ENCODE results near the gene PROK2.

PROK2 gene, protein sequence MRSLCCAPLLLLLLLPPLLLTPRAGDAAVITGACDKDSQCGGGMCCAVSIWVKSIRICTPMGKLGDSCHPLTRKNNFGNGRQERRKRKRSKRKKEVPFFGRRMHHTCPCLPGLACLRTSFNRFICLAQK

DNA sequence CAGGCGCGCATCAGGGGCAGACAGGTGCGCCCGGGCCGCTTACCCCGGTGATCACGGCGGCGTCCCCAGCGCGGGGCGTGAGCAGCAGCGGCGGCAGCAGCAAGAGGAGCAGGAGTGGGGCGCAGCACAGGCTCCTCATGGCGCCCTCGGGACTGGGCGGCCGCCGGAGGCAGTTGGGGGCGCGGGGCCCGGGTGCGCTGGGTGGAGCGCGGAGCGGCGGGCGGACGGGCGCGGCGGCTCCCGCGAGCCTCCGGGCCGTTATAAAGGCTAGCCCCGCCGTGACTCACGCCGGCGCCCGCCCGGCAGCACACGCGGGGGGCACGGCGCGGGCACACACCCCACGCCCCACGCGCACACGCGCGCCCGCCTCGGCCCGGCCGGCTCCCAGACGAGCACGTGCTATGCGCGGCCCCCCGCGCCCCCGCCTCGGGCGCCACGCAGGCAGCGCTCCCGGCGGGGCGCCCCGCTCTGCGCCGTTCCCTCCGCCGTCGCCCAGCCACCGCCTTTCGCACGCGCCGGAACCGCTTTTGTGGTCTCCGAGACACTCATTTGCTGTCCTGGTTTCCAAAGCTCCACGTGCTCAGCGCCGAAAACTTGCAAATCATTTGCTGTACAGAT, at the start of gene PROK2:
Gene PROK2 (minus strand): TSS at position 235 of the 618 bp plus-strand sequence. CDS start 96 bp downstream, at position 139.
- no peak for DNase-seq (ENCODE audit: low read depth)

DNA sequence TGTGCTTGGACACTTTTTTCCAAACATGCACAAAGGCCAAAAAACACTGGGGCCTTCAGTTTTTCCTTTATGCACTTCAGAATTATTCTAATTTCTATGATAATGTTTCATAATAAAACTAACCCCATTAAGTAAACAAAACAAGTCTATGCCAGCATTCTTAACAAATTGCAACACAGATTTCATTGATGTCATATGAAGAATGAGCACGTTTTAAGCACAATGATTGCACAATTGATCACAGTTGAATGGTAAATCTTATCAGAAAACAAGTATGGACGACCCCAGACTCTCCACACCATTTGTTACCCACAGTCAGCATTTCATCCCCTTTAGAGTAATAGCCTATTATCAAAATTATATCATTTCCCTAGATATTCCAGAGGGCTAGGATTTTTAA, 46.7 kb upstream of the PROK2 start:
- DNase-seq (ENCODE audit: low read depth): no peak

DNA sequence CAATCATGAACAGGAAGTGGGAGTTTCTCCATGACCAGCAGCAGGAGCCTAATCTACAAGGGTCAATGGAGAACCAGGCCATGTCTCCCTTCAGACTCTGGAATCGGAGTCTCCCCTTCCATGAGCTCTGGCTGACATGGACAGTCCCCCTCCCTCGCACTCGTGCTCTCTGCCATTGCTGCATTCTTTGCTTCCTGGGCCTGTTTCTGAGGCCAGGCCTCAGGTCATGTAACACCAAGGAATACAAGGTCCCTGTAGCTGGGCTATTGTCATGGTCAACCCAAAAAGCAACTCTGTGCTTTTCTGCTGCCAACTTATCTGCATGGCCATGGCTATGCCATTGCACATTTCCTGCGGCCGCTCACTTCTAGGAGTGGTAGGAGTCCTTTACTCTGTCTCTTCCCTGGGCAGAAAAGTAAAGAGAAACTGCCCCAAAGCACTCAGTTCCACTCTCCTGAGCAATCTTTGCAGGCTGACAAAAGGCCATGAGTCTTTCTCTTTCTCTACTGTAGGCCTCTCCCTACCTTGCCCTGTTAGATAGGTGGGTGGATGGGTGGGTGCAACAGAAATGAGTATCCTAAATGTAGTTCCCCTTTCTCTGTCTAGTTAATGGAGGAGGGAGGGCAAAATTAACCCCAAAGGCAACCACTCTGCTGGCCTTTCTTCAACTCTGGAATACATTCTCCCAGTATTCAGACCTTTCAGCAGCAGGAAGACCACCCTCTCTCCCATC, 40.8 kb upstream of the PROK2 start:
- no peak for DNase-seq (ENCODE audit: low read depth)

DNA sequence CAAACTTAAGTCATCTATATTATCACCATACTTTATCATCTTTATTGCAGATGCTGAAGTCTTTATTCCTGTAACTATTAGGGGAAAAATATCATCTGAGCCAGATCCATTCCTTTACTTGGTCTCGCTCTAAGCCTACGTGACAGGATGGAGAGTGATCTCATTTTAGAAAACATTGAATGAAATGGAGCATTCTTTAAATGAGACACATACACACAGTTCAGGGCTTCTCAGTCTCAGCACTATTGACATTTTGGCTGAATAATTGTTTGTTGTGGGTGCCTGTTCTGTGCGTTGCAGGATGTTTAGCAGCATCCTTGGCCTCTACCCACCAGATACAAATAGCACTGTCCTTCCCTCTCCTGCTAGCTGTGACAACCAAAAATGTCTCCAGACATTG, 36.2 kb upstream of the PROK2 start:
- no peak for DNase-seq (ENCODE audit: low read depth)

DNA sequence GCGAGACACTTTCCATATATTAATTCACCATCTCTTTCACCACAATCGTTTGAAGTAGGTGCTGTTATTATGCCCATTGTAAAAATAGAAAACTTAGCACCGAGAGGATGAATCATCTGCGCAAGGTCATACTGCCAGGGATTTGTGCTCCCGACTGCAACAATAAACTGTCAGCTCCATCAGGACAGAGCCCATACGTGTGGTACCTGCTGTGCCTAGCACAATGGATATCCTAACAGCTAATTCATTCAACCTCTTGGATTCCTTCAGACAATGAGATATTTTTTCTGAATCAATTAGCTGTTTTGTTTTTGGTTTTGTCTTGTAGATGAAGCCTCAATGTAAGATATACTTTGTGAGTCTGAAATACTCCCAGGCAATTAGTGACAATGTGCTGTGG, 32.3 kb upstream of the PROK2 start:
- DNase-seq (ENCODE audit: low read depth): no peak

DNA sequence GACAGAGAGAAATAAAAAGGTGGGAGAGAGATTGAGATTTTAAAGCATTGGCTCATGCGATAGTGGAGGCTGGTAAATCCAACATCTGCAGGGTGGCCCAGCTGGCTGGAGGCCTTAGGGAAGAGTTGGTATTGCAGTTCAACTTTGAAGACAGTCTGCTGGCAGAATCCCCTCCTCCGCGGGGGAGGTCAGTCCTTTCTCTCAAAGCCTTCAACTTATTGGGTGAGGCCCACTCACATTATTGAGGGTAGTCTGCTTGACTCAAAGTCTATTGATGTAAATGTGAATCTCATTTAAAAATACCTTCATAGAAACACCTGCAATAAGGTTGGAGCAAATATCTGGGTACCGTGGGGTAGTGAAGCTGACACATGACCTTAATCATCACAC, 31.8 kb upstream of the PROK2 start:
- DNase-seq (ENCODE audit: low read depth): no peak

DNA sequence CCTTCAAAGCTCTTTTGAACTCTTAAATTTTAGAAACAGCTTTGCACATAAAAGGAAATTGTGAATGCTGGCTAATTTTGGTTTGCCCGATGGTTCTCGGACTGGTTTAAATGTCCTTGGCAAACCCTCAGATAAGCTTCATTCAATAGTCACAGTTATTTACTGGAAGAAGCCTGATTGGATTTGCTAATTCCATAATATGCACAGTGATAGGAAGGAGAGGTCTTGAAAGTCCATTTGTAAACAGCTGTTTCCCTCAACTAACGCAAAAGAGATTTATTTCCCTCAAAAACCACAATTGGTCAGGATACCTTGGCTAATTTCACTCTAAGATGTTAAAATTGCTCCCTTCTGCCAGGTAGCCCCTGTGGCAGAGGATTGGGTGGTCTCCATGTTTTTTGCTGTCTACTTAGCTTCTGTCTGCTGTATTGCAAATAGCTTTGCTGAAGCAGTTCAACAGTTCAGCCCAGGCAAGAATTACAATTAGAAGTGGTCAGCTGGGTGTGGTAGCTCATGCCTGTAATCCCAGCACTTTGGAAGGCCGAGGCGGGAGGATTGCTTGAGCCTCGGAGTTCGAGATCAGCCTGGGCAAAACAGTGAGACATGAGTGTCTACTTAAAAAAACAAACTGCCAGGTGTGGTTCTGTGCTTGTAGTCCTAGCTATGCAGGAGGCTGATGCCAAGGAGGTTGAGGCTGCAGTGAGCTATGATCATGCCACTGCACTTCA, 30.6 kb upstream of the PROK2 start:
- no peak for DNase-seq (ENCODE audit: low read depth)

DNA sequence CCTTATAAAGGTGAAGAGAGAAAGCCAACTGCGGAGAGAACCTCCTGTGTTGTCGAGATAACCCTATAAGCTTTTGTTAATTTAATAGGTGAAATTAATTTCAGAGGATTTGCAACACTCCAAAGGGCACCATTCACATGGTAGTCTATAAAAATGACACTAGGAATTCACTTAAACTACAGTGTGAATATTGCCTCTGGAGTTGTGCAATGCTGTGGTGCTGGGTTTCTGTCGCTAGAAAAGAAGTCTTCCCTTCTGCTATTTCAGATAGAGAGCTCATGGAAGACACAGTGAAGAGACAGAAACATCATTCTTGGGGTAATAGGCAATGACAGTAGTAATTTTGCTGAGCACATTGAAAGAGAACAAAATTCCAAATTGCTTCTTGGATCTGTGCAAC, 28.8 kb upstream of the PROK2 start:
- no peak for DNase-seq (ENCODE audit: low read depth)

DNA sequence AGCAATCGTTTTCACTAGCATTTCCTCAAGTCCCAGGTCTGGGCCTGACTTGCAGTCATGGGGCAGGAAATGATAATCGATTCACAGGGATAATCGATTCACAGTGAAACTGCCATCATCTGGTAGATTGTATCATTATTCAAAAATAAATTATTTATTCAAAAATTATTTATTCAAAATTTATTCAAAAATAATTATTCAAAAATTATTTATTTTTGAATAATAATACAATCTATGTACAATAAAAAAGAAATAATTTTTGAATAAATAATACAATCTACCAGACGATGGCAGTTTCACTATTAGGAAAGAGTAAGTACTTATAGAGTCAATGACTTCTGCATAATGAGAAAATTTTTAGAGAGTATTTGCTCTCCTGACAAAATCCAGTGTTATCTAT, 28.1 kb upstream of the PROK2 start:
- DNase-seq (ENCODE audit: low read depth): no peak

DNA sequence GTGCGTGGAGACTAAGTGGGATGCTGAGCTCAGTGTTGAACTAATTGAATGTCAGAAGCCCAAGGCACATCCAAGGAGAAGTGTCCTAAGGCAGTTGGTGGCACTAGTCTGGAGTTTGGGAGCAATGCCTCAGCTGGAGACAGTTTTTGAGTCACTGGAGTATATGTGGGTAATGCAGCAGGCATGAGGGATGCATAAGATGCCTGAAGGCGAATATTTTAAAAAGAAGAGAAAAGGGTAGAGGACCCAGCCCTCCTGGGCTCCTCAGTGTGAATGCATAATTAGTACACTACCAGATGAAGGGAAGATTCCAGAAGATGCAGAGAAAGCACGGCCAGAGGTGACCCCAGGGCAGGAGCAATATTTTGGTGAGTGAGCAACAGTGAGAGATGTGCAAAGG, 25.1 kb upstream of the PROK2 start:
- no peak for DNase-seq (ENCODE audit: low read depth)

DNA sequence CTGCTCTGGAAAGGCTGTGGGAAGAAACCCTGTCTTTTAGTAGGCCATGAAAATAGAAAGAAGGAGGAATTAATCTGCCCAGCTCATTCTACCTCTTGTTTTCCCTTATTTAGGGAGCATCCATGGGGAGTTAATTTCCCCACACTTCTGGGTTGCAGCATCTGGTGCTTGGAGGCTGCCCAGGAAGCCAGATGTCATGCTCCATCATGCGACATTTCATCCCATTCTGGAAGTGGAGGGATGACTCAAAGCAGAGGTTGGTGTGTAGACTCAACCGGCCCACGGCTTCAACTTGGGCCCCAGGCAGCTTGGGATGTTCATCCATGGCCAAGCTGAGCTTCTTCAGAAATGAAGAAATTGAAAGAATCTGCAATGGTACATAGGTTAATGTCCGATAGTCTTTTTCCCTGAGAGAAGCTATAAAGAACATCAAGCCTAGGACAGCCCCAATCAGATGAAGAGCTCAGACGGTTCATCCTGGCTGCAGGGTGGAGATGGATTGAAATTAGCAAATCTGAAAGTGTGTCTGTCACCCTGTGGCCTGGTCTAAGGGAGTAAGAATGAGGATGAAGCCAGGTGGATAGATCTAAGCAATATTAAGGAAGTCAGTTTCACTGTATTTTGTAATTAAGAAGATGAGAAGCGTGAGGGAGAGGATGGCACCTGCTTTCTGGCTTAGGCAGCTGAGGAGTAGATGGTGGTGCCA, 24.5 kb upstream of the PROK2 start:
- no peak for DNase-seq (ENCODE audit: low read depth)

DNA sequence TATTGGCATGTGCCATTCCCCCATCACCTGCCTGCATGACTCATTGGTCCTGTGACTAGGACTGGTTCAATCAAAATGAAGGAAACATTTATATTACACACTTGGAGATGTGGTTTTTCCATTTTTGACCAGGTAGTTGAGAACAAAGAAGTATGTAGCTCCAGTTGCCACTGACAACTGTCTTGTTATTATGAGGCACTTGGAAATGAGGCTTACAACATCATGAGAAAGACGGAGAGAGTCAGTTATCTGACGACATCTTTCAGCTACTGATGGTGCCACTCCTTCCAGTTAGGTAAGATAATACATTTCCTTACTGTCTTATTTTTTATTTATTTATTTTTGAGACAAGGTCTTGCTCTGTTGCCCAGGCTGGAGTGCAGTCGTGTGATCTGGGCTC, 21.8 kb upstream of the PROK2 start:
- DNase-seq (ENCODE audit: low read depth): no peak

DNA sequence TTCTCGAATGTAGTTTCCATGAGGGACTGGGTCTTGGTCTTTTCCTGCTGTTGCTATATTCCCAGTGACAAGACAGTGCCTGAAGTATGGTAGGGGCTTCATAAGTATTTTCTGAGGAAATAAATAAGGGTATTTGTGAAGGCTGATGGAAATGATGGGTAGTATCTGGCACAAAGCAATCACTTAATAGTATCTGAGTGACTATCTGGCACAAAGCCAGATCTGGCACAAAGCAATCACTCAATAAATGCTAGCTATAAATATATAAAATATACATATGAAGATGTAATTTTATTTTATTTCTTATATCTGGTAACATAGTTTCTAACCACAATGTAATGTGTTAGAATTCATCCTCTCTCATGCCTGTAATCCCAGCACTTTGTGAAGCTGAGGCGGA, 20.7 kb upstream of the PROK2 start:
- no peak for DNase-seq (ENCODE audit: low read depth)

DNA sequence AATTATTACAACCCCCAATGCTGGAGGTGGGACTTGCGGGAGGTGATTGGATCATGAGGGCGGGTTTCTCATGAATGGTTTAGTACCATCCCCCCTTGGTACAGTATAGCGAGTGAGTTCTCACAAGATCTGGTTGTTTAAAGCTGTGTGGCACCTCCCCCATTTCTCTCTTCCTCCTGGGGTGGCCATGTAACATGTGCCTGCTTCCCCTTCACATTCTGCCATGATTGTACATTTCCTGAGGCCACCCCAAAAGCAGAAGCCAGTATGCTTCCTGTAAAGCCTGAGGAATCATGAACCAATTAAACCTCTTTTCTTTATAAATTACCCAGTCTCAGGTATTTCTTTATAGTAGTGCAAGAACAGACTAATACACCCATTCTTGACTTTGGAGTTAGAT, 20.3 kb upstream of the PROK2 start:
- DNase-seq (ENCODE audit: low read depth): no peak

DNA sequence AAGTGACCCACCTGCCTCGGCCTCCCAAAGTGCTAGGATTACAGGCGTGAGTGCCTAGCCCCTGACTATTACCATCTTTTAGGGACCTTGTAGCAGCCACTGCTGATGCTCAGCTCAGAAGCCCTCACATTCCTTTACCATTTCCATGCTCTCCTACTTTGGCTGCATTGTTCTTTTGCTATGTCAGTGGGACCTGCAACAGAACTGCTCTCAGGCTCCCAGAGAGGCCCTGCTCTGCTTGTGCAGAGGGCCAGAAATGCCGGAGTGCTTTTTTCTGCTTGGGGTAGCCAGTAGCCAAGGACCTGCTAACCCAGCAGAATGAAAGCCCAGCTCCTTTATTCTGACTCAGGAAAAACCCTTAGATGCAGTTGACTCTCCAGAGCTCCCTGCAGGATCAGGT, 18.3 kb upstream of the PROK2 start:
- DNase-seq (ENCODE audit: low read depth): no peak

DNA sequence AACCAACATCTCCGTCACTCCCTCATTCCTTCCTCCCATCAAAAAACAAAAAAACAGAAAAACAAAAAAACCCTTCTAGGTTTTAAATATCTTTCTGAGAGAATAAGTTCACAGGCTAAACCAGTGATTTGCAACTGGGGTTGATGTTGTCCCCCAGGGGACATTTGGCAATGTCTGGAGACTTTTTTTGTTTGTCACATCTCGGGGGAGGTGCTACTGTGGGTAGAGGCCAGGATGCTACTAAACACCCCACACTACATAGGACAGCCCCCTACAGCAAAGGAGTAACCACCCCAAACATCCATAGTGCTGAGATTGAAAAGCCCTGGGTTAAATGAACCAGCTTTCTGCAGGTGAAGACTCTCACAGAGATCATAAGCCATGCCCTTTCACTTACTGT, 17.0 kb upstream of the PROK2 start:
- no peak for DNase-seq (ENCODE audit: low read depth)

DNA sequence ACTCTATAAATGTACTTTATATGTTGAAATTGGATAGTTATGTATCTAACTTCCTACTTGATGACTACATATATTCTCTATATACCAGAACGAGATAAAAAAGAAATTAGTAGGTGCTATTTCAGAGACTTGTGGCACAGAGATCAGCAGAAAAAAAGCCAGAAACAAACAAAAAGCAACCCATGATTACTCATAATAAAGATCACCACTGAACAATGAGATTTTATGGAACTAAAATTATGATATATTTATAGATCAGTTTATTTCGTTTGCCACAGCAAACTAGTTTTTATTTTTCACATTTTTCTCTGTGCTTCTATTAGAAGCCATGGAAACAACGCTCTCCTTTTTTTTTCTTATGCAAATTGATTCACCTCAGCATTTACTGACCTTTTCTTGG, 15.1 kb upstream of the PROK2 start:
- DNase-seq (ENCODE audit: low read depth): no peak

DNA sequence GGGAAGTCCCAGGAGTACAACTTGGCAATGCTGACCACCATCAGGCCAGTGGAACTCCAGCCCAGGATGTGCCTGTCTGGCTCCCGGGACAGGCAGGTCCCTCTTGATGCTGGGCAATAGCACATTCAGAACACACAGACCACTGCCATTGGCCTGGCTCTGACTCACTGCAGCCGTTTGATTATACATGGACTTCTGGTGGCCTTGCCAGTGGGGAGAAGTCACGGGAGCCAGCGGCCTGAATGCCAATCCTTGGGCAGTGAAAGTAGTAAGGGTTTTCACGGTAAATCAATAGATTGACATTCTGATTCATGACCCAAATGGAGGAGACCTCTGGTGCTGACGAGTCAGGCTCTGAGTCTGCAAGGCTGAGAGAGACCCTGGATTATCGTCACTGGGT, 12.5 kb upstream of the PROK2 start:
- DNase-seq (ENCODE audit: low read depth): no peak

DNA sequence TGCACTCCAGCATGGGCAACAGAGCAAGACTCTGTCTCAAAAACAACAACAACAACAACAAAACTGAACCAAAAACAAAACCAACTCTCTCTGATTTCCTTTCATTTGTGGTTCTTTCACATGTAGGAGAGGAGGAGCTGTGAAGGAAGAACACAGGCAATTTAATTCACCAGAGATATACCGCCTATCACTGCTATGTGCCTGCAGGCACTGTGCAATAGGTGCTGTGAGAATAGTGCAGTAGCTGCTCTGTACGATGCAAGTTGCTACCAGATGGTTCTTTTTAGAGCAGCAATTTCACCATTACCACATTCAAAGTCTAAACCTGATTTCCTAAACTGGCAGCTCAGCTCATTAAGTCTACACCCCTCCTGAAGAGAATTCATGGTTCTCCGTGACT, 11.3 kb upstream of the PROK2 start:
- no peak for DNase-seq (ENCODE audit: low read depth)

DNA sequence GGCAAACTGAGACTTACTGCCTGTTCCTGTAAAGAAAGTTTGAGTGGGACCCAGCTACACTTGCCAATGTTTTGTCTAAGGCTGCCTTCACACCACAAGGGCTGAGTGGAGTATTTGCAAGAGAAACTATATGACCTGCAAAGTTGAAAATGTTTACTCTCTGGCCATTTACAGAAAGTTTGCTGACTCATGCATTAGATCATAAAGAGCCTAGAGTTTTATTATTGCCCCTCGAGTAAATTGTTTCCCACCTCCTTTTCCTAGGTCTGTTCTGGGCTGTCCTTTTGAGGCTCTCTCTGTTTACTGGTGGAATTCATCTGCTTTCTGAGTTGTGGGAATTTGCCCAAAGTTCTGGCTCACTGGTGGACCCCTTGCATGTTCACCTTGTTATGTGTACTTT, 6.7 kb upstream of the PROK2 start:
- no peak for DNase-seq (ENCODE audit: low read depth)

DNA sequence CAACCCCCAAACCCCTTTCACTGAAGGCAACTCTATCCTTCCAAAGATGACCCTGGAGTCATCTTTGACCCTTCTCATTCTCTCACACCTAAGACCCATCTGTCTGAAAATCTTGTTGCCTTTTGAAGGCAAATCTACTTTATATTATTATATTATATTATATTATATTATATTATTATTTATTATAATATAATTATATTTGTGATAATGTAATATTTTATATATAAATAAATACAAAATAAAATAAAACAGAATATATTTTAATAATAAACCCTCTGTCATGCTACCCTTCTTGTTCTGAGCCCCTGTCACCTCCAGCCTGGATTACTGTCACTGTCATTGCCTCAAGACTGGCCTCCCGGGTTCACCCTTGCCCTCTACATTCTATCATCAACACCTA, 5.0 kb upstream of the PROK2 start:
- no peak for DNase-seq (ENCODE audit: low read depth)

DNA sequence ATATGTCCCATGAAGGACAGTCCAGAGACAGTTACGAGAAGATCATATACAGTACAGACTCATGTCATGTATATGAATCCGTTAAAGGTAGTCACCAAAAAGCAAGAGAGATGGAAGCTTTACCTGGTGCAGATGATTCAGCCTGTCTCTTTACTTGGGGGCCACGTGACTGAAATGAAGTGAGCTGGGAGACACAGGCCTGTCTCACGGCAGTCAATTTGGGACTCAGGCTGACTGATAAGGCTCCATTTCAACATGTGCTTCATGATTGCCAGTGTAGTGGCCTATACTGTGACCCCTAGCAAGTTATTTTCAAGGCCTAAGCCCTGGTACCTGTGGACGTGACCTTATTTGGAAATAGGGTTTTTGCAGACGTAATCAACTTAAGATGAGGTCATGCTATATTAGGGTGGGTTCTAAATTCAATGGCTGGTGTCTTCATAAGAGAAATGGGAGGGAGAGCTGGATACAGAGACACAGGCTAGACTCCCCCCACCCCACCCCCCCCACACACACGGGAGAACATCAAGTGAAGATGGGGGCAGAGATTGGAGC, 3.0 kb upstream of the PROK2 start:
- no peak for DNase-seq (ENCODE audit: low read depth)

Measured in activated gamma-delta T cell treated with anti-CD3 and anti-CD28 coated beads, Interleukin-2, amount 50 U/mL, for 16 hours (primary cell).